MG63 (cell line): ENCODE measurements around the gene TMEM171. TPM values are rescaled to one million over a fixed set of nuclear protein-coding genes. Genes with fewer than 3 reads are reported as not detected.

ENCODE experiments used
- DNase-seq: peaks from one replicate; pipeline ENCODE4 v3.0.0-alpha.2; 2020
- H3K27me3 ChIP-seq: fragments of 250-450 bp; sonication (Bioruptor Pico); 2 replicates; pipeline ENCODE4 v1.5.1; 2020; ENCODE audit warnings: mild to moderate bottlenecking, moderate library complexity
- H3K36me3 ChIP-seq: fragments of 250-450 bp; sonication (Bioruptor Pico); 2 replicates; pipeline ENCODE4 v1.5.1; 2020; ENCODE audit warnings: mild to moderate bottlenecking, moderate library complexity
- H3K4me3 ChIP-seq: fragments of 250-450 bp; sonication (Bioruptor Pico); 2 replicates; pipeline ENCODE4 v1.5.1; 2020; ENCODE audit warnings: mild to moderate bottlenecking, moderate library complexity
- H3K9me3 ChIP-seq: fragments of 250-450 bp; sonication (Bioruptor Pico); 2 replicates; pipeline ENCODE4 v1.5.1; 2020; ENCODE audit warnings: mild to moderate bottlenecking, moderate library complexity
- total RNA-seq: library from RNA; depleted of rRNA; stranded (reverse); fragments of >200 nt; shearing (Covaris generic); gene quantifications from 2 replicates; pipeline ENCODE4 v1.2.3, GENCODE V29; 2014; ENCODE audit warnings: low replicate concordance

Gene TMEM171
- total RNA-seq, 1 experiment from 2014 or later, result 4.3 TPM

DNA sequence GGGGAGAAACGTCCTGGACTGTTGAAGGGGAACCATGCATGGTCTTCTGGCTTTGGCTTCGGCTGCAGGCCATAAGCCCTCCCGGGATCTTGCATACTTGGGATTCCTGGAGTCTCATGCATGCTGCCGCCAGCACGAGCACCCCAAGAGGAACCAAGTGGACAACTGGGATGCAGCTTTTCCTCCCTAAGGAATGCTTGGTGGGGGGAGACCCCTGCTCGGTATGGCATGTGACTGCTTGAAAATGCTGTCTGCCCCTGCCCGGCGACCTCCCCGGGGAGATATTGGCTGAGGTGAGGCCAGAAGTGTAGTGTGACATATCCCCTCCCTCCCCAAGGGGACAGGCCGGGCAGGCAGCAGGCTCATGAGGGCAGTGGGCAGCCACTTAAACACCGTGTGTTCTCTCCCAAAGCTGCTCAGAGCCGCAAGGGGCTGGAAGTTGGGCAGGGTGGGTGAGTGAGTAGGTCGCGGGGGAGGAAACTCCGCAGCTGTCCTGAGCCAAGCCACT, 15.7 kb downstream of the TMEM171 start:
- DNase-seq, result no peak
- no peak overlapping the region for H3K4me3 ChIP-seq
- no peaks in the 10 kb centered on the region for H3K9me3 ChIP-seq
- no peaks in the 10 kb centered on the region for H3K27me3 ChIP-seq
- H3K36me3 ChIP-seq, result no peaks in the 10 kb centered on the region

DNA sequence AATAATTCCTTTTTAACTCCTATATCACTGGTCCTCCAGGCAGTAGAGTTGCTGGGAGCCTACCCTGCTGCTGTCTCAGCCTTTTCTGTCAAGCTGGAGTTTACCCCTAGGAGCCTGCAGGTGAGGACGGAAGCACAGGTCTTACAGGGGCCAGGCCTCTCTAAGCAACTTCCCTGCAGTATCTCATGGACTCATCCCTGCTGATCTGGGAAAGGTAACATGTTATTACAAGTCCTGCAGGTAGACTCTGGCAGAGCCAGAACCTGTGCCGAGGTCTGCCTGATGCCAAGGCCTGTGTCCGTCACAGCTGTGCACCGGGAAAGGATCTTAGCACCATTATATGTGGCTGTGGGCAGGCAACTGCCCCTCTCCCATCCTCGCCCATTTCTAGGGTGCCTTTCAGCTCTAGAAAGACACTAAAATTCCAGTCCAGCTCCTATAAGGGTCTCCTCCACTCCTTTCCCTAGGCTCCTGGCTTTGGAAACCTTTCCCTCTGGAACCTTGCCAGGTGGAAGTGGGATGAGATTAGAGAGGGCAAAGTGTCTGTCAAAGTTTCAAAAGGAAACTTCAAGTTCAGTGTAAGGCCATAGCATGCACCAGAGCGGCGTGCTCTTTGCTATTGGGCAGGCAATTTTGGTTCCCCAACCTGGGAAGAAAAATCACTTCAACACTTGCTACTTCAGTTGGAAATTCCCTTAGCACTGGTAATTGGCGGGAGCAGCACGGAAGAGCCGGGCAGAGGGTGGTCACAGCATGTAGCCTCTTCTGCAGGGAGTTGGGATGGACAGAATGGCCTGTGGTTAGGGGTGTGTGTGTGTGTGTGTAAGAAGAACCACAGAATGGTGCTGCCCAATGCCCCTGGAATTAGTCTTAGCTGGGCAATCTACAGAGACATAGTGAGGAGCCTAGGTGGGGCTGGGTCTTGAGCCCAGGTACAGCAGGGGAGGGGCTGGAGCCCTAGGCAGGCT, 17.5 kb downstream of the TMEM171 start:
- Histone ChIP-seq H3K9me3 (no peaks in the 10 kb centered on the region), H3K27me3 (no peaks in the 10 kb centered on the region), H3K36me3 (no peaks in the 10 kb centered on the region), H3K4me3 (no peak overlapping the region)
- no peak for DNase-seq

GRCh38 chr5:73139485-73139884, 19.1 kb downstream of the TMEM171 start:
- H3K4me3 ChIP-seq, result no peak overlapping the region
- no peaks in the 10 kb centered on the region for H3K9me3 ChIP-seq
- no peak for DNase-seq
- no peaks in the 10 kb centered on the region for H3K27me3 ChIP-seq
- no peaks in the 10 kb centered on the region for H3K36me3 ChIP-seq

- Histone ChIP-seq H3K9me3 (no peaks in the 10 kb centered on the region), H3K4me3 (no peak overlapping the region), H3K36me3 (no peaks in the 10 kb centered on the region), H3K27me3 (no peaks in the 10 kb centered on the region)
- DNase-seq, result no peak
These were observed 20.4 kb downstream of the TMEM171 start for GRCh38 chr5:73140801-73141200.

- Histone ChIP-seq H3K9me3 (no peaks in the 10 kb centered on the region), H3K36me3 (no peaks in the 10 kb centered on the region), H3K4me3 (no peak overlapping the region), H3K27me3 (no peaks in the 10 kb centered on the region)
- no peak for DNase-seq
These were observed 21.7 kb downstream of the TMEM171 start for GRCh38 chr5:73142035-73142434.

GRCh38 chr5:73143716-73144115, 23.3 kb downstream of the TMEM171 start:
- DNase-seq, result no peak
- Histone ChIP-seq H3K27me3 (no peaks in the 10 kb centered on the region), H3K4me3 (no peak overlapping the region), H3K36me3 (no peaks in the 10 kb centered on the region), H3K9me3 (no peaks in the 10 kb centered on the region)

DNA sequence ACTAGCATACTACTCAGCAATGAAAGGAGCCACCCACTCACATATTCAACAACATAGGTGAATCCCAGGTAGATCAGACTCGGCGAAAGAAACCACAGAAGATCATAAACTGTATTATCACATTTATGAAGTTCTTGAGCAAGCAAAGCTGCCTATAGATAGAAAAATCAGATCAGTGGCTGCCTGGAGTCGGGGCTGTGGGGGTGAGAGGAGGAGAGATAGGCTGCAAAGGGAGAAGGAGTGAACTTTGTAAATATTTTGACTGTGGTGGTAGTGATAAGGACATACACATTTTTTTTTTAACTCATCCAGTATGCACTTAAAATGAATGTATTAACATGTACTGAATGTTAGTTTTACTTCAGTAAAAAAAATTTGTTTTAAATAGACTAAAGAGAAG, 29.2 kb downstream of the TMEM171 start:
- DNase-seq, result no peak
- no peaks in the 10 kb centered on the region for H3K9me3 ChIP-seq
- no peaks in the 10 kb centered on the region for H3K27me3 ChIP-seq
- no peaks in the 10 kb centered on the region for H3K36me3 ChIP-seq
- H3K4me3 ChIP-seq, result no peak overlapping the region

GRCh38 chr5:73150876-73151275, 30.5 kb downstream of the TMEM171 start:
- Histone ChIP-seq H3K4me3 (no peak overlapping the region), H3K9me3 (no peaks in the 10 kb centered on the region), H3K27me3 (no peaks in the 10 kb centered on the region), H3K36me3 (no peaks in the 10 kb centered on the region)
- no peak for DNase-seq

- H3K4me3 ChIP-seq, result no peak overlapping the region
- no peaks in the 10 kb centered on the region for H3K27me3 ChIP-seq
- H3K9me3 ChIP-seq, result no peaks in the 10 kb centered on the region
- no peaks in the 10 kb centered on the region for H3K36me3 ChIP-seq
- no peak for DNase-seq
These were observed 31.5 kb downstream of the TMEM171 start for GRCh38 chr5:73151766-73152410.

- no peak overlapping the region for H3K4me3 ChIP-seq
- no peaks in the 10 kb centered on the region for H3K27me3 ChIP-seq
- DNase-seq, result no peak
- no peaks in the 10 kb centered on the region for H3K36me3 ChIP-seq
- no peaks in the 10 kb centered on the region for H3K9me3 ChIP-seq
These were observed 32.3 kb downstream of the TMEM171 start for GRCh38 chr5:73152411-73153388.

DNA sequence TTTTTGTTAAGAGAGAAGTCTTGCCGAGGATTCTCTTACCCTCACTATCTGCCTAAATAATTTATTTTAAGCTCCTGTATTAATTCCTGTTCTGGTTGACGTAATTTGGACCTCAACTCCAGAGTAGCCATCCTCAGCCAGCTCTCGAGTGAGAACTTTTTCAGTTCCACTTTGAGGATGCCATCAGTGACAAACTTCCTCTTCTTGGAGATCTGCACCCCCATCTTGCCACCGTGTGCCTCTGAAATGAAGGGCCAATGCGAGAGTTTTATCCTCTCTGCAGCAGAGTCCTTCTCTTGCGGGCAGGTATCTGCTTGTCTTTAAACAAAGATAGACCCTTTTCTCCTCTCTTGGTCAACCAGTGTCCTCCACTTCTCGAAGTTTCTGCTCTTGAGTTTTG, 33.1 kb downstream of the TMEM171 start:
- Histone ChIP-seq H3K36me3 (no peaks in the 10 kb centered on the region), H3K4me3 (no peak overlapping the region), H3K9me3 (no peaks in the 10 kb centered on the region), H3K27me3 (no peaks in the 10 kb centered on the region)
- no peak for DNase-seq

- Histone ChIP-seq H3K36me3 (no peaks in the 10 kb centered on the region), H3K4me3 (no peak overlapping the region), H3K9me3 (no peaks in the 10 kb centered on the region), H3K27me3 (no peaks in the 10 kb centered on the region)
- no peak for DNase-seq
These were observed 34.0 kb downstream of the TMEM171 start for GRCh38 chr5:73154208-73155006.

GRCh38 chr5:73155271-73156222, 35.2 kb downstream of the TMEM171 start:
- H3K27me3 ChIP-seq, result no peaks in the 10 kb centered on the region
- no peak for DNase-seq
- no peaks in the 10 kb centered on the region for H3K36me3 ChIP-seq
- H3K4me3 ChIP-seq, result no peak overlapping the region
- no peaks in the 10 kb centered on the region for H3K9me3 ChIP-seq

- Histone ChIP-seq H3K9me3 (no peaks in the 10 kb centered on the region), H3K27me3 (no peaks in the 10 kb centered on the region; the same call in 1 of the 2 replicates), H3K36me3 (no peaks in the 10 kb centered on the region), H3K4me3 (no peak overlapping the region)
- DNase-seq, result no peak
These were observed 37.3 kb downstream of the TMEM171 start for GRCh38 chr5:73157414-73158303.
